ENCODE measurements around the gene NRP1. TPM values are rescaled to one million over a fixed set of nuclear protein-coding genes. Genes with fewer than 3 reads are reported as not detected.

NRP1 gene
- total RNA-seq, 6 experiments from 2014 or later = 14.7 to 61.7 (median 29.5) TPM

GRCh38 chr10:33242931-33243330 is 91.5 kb downstream of the NRP1 start:
- no peak for DNase-seq
- Histone ChIP-seq H3K4me3 (no peak overlapping the region), H3K36me3 (peaks cover 0 to 3% (median 0%) of the 10 kb centered on the region in 4 donors), H3K27ac (no peak overlapping the region), H3K27me3 (no peaks in the 10 kb centered on the region), H3K9me3 (no peaks in the 10 kb centered on the region), H3K4me1 (no peaks in the 10 kb centered on the region)
- intact Hi-C loops (cut with DNase I) = no loop called here
- TF ChIP-seq CTCF (IDR thresholded peaks at IDR 0.05) (no peak), POLR2A (IDR thresholded peaks at IDR 0.05) (no peak)
- ATAC-seq = no peak
- 81% methylated on average over 5 of the region's 5 CpGs for WGBS (ENCODE audit: insufficient coverage, low coverage, low lambda C conversion rate, missing lambda C conversion rate)

DNA sequence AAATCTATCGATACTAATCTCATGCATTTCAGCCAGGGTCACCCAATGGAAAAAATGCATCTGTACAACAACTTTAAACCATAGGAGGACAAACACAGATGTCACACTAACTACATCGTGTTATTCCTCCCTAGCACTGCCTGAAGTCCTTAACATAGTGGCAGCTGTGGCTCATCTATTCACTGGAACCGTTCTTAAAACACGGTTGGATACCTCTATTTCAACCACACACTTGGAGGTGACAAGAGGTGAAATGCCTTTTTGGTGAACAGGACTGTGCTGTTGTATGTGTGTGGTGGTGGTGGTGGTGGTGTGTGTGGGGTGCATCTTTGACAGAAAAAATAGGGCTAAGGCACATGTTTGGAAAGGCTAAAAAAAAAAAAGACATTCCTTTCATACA is 93.1 kb downstream of the NRP1 start:
- no peaks in the 10 kb centered on the region for H3K36me3 ChIP-seq
- no peak overlapping the region for H3K27ac ChIP-seq
- intact Hi-C loops (cut with DNase I) = no loop called here
- ATAC-seq = no peak
- DNase-seq = no peak
- TF ChIP-seq CTCF (IDR thresholded peaks at IDR 0.05) (no peak), POLR2A (IDR thresholded peaks at IDR 0.05) (no peak)
- no peaks in the 10 kb centered on the region for H3K27me3 ChIP-seq
- no peaks in the 10 kb centered on the region for H3K9me3 ChIP-seq
- H3K4me3 ChIP-seq = no peak overlapping the region
- 84% methylated on average over 3 of the region's 4 CpGs for WGBS (ENCODE audit: insufficient coverage, low coverage, low lambda C conversion rate, missing lambda C conversion rate)
- no peaks in the 10 kb centered on the region for H3K4me1 ChIP-seq

- Histone ChIP-seq H3K9me3 (no peaks in the 10 kb centered on the region), H3K4me1 (no peaks in the 10 kb centered on the region), H3K36me3 (no peaks in the 10 kb centered on the region), H3K4me3 (no peak overlapping the region), H3K27ac (no peak overlapping the region), H3K27me3 (no peaks in the 10 kb centered on the region)
- DNase-seq = no peak
- TF ChIP-seq CTCF (IDR thresholded peaks at IDR 0.05) (no peak), POLR2A (IDR thresholded peaks at IDR 0.05) (no peak)
- intact Hi-C loops (cut with DNase I) = no loop called here
- ATAC-seq = no peak
- WGBS (ENCODE audit: insufficient coverage, low coverage, low lambda C conversion rate, missing lambda C conversion rate) = 40% methylated on average over 2 of the region's 2 CpGs
Observed at GRCh38 chr10:33240931-33241330, 93.5 kb downstream of the NRP1 start.

DNA sequence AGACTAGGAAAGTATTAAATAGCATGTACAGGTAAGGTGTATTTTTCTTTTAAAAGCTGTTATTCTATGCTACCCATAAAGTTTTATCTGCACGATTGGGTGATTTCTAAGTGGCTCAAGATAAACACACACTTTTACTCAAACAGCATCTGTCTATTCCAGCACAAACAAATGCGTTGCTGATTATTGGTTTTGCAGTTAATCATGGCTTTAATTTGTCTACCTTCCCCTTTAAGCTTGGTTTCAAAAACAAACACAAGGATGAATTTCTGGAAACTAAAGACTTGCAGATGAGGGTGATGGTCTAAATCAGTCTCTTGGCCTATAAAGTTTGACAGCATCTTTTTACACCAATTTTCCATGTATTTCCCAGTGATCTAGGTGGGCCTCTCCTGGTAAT is 94.2 kb downstream of the NRP1 start:
- Histone ChIP-seq H3K4me3 (no peak overlapping the region), H3K36me3 (no peaks in the 10 kb centered on the region), H3K4me1 (no peaks in the 10 kb centered on the region), H3K27ac (no peak overlapping the region), H3K9me3 (no peaks in the 10 kb centered on the region), H3K27me3 (no peaks in the 10 kb centered on the region)
- DNase-seq (no peak), ATAC-seq (no peak)
- WGBS (ENCODE audit: insufficient coverage, low coverage, low lambda C conversion rate, missing lambda C conversion rate) = 89% methylated on average over 1 of the region's 2 CpGs
- intact Hi-C loops (cut with DNase I) = no loop called here
- TF ChIP-seq POLR2A (IDR thresholded peaks at IDR 0.05) (no peak), CTCF (IDR thresholded peaks at IDR 0.05) (no peak)

DNA sequence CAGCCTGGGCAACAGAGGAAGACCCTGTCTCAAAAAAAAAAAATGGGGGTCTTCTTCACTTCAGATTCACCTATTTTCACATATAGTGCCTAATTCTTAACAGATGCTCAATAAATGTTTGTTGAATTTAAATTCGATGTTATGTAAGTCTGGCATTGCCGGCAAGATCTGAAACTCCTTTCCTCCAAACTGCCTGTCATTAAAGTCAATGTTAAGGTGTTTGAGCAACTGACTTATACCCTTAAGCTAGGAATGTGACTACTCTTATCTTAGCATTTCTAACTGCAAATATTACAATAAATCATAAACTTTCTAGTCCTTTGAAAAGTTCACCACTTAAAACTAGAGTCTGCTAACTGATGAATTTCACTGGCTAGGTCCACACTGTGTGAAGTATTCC is 95.2 kb downstream of the NRP1 start:
- 94% methylated on average over 2 of the region's 2 CpGs for WGBS (ENCODE audit: insufficient coverage, low coverage, low lambda C conversion rate, missing lambda C conversion rate)
- intact Hi-C loops (cut with DNase I) = no loop called here
- Histone ChIP-seq H3K27ac (no peak overlapping the region), H3K36me3 (no peaks in the 10 kb centered on the region), H3K4me3 (no peak overlapping the region), H3K4me1 (no peaks in the 10 kb centered on the region), H3K9me3 (no peaks in the 10 kb centered on the region), H3K27me3 (no peaks in the 10 kb centered on the region)
- DNase-seq (no peak), ATAC-seq (no peak)
- TF ChIP-seq CTCF (IDR thresholded peaks at IDR 0.05) = no peak
- TF ChIP-seq POLR2A (IDR thresholded peaks at IDR 0.05) = no peak
